Motor neuron (in vitro differentiated cells): ENCODE measurements around the gene SERTM1. TPM values are rescaled to one million over a fixed set of nuclear protein-coding genes. Genes with fewer than 3 reads are reported as not detected.

Source experiments
- ATAC-seq, 8 experiments: fragments of 200-7000 bp; cut with Tn5 transposase; replicated peaks in 6 of 8; 2 replicates each; pipeline ENCODE4 v1.8.0; 2021; ENCODE audit warnings: mild to moderate bottlenecking in 8 of 8, moderate library complexity in 8 of 8
- H3K27ac ChIP-seq, 2 donors: fragments of 250-450 bp; sonication (Bioruptor Pico); 2 replicates each; pipeline ENCODE4 v1.9.0; 2021; ENCODE audit warnings: antibody characterized with exemption in 2 of 2, mild to moderate bottlenecking in 2 of 2, moderate library complexity in 1 of 2
- H3K4me1 ChIP-seq, 2 donors: fragments of 250-450 bp; sonication (Bioruptor Pico); replicated peaks in 1 of 2; 2 replicates each; pipeline ENCODE4 v1.6.1; 2021; ENCODE audit warnings: antibody characterized with exemption in 2 of 2, mild to moderate bottlenecking in 2 of 2, moderate library complexity in 1 of 2
- H3K4me3 ChIP-seq, 5 donors: fragments of 250-450 bp; sonication (Bioruptor Pico); 2 replicates each; pipeline ENCODE4 v1.9.0; 2021; ENCODE audit warnings: antibody characterized with exemption in 5 of 5, mild to moderate bottlenecking in 5 of 5, moderate library complexity in 4 of 5
- WGBS, 10 experiments: fragments of 450-650 bp; shearing (Covaris generic); methylation state at CpG; one replicate each; pipeline ENCODE4 v1.0.0; 2022; 5-methylcytosine and 5-hydroxymethylcytosine counted together
- in situ Hi-C, 9 experiments: fragments of 400-800 bp; cut with MboI; loops; one replicate each; pipeline ENCODE4 v1.15.0; 2021; ENCODE audit warnings: low sequenced_read_pairs in 9 of 9, low pct_unique_long_range_greater_than_20kb in 2 of 9; ENCODE audit not compliant: unreplicated experiment in 9 of 9
- total RNA-seq, 8 experiments: library from RNA; unstranded; fragments of 300-600 nt; gene quantifications; 2 replicates each; pipeline versions ENCODE4 v1.2.3 to v1.2.4, GENCODE V29; 2022

The SERTM1 gene
- total RNA-seq, 8 experiments from 2014 or later = 0.05 to 41.2 (median 0.38) TPM; not detected in 1

DNA sequence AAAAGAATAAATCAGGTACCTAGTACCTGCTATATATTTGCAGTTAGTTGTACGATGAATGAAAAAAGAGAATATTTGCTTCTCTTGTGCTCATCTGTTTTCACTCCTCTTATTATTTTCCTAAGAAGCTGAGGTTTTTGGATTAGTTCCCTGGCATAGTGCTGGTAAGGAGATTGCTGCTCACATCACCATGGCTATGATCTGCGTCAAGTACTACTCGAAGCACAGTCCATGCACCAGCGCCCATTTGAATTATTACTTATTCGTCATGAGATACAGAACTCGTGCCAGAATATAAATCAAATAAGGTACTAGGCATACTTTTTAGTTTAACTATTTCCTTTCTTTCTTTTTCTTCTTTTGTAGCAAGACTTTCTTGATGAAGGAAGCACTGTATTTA is 7.1 kb downstream of the SERTM1 start:
- in situ Hi-C loops = no loop called here
- WGBS, 10 experiments = 6 to 92% (median 77%) methylated on average over 3 to 6 of the region's 6 CpGs
- Histone ChIP-seq H3K27ac (no peak overlapping the region), H3K4me1 (no peaks in the 10 kb centered on the region), H3K4me3 (no peak overlapping the region)
- ATAC-seq = peak in 1 of 8 experiments; percentile 86

GRCh38 chr13:36681894-36682624 is 8.2 kb downstream of the SERTM1 start:
- in situ Hi-C loops = no loop called here
- Histone ChIP-seq H3K4me1 (no peaks in the 10 kb centered on the region), H3K4me3 (no peak overlapping the region), H3K27ac (no peak overlapping the region)
- ATAC-seq = no peak

DNA sequence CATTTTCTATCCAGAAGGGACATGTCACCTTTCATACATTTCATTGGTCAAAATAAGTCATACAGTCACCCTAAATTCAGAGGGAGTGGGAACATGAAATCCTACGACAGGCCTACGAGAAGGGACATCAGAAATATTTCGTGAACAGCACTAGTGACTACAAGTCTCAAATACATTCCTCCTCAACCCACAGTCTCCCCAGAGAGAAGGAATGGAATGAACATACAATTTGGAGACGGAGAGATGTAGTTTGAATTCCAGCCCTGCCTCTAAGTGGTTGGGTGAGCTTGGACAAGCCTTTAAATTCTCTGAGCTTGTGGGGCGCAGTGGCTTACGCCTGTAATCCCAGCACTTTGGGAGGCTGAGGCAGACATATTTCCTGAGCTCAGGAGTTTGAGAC is 9.9 kb downstream of the SERTM1 start:
- in situ Hi-C loops = no loop called here
- Histone ChIP-seq H3K4me1 (no peaks in the 10 kb centered on the region), H3K27ac (no peak overlapping the region), H3K4me3 (no peak overlapping the region)
- no peak for ATAC-seq
- 20 to 100% (median 93%) methylated on average over 1 to 5 of the region's 6 CpGs; no CpG with 5 or more reads in 3 of the 10 experiments for WGBS, 10 experiments

DNA sequence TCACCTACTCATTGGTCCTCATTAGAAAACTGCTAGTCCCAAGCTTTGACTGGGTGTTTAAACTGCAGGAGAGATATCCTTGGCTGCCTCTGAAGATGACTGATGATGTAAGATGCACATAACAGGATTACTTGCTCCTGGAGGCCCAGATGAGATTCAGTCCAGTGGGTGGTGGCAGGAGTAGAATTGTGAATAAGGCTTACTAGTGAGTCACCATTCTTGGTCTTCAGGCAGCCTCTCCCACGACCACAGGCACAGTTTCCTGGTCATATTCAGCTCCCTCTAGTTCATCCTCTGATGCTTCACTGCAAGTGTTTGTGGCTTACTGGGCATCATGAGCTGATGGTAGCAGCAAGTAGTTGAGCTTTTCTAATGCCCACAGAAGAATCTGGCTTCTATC is 12.1 kb downstream of the SERTM1 start:
- Histone ChIP-seq H3K27ac (no peak overlapping the region), H3K4me3 (no peak overlapping the region), H3K4me1 (no peaks in the 10 kb centered on the region)
- peak in 4 of 8 experiments; percentile 15 to 100 (median 90) for ATAC-seq
- in situ Hi-C loops = no loop called here
- 0 to 80% (median 0%) methylated on average over 1 of the region's 1 CpG; no CpG with 5 or more reads in 5 of the 10 experiments for WGBS, 10 experiments

GRCh38 chr13:36696410-36697010 is 22.7 kb downstream of the SERTM1 start:
- in situ Hi-C loops = no loop called here
- WGBS, 10 experiments = 25 to 87% (median 73%) methylated on average over 3 to 9 of the region's 9 CpGs; no CpG with 5 or more reads in 3 of the 10 experiments
- no peak overlapping the region for H3K4me3 ChIP-seq
- ATAC-seq = peak in 3 of 8 experiments; percentile 39 to 91 (median 50)
- peaks cover 2 to 3% of the 10 kb centered on the region in 2 donors for H3K4me1 ChIP-seq
- no peak overlapping the region for H3K27ac ChIP-seq

- 0 to 85% (median 2%) methylated on average over 1 to 4 of the region's 5 CpGs; no CpG with 5 or more reads in 6 of the 10 experiments for WGBS, 10 experiments
- Histone ChIP-seq H3K27ac (no peak overlapping the region), H3K4me3 (no peak overlapping the region), H3K4me1 (peaks cover 2 to 3% of the 10 kb centered on the region in 2 donors)
- ATAC-seq = peak in 3 of 8 experiments; percentile 67 to 96 (median 91)
- in situ Hi-C loops = no loop called here
Observed at GRCh38 chr13:36700170-36700569, 26.4 kb downstream of the SERTM1 start.

DNA sequence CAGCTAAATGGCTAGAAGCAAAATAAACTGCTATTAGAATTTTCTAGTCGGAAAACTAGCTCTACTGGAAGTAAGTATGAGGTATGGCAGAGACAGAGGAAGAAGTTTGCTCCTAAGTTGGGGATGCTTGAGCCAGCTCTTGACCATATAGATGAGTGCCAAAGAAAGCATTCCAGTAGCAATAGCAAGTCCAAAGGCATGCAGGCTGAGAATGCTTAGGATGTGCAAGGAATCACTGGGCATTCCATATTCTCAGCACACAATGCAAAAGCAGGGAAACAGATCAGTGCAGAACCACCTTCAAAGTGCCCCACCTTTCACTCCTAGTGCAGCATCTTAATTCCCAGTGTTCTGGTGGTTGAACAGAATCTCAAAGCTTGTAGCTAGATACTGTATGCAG is 32.9 kb downstream of the SERTM1 start:
- Histone ChIP-seq H3K27ac (no peak overlapping the region), H3K4me1 (no peaks in the 10 kb centered on the region), H3K4me3 (no peak overlapping the region)
- in situ Hi-C loops = no loop called here
- 17 to 89% (median 71%) methylated on average over 1 of the region's 1 CpG; no CpG with 5 or more reads in 2 of the 10 experiments for WGBS, 10 experiments
- peak in 1 of 8 experiments; percentile 8 for ATAC-seq

DNA sequence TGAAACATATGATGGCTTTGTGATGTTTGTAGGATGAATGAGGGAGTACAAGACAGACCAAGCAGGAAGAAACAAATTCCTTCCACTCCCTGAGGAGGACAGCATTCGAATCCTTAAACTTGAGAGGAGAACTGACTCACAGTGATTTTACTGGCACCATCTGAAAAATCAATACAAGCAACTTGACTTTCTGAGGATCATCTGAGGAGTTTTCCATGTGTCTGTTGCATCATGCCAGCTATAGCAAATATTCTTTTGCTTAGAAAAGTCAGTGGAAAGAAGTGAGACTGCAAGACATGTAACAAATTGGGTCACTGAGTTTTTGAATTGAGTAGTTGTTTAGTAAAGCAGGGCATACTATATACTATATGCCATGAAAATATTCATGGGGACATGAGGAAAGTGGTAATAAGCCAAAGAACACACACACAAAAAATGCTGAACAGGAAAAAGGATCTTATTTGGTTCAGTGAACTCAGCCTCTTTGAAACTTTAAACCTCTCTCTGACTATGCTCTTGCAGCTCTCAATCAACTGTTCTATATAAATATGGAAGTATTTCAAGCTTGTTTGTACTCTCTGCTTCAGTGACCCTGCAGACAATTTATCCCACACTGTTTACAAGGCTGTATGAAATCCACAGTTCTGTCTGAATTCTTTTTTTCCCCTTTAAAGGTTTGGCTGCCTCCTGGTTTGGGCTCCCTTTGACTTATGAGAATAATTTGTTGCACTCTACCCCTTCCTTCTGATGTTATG is 35.5 kb downstream of the SERTM1 start:
- 0 to 100% (median 71%) methylated on average over 1 of the region's 1 CpG; no CpG with 5 or more reads in 4 of the 10 experiments for WGBS, 10 experiments
- peak in 1 of 8 experiments; percentile 10 for ATAC-seq
- H3K4me1 ChIP-seq = no peaks in the 10 kb centered on the region
- in situ Hi-C loops = no loop called here
- H3K4me3 ChIP-seq = no peak overlapping the region
- H3K27ac ChIP-seq = no peak overlapping the region

- ATAC-seq = no peak
- Histone ChIP-seq H3K4me3 (no peak overlapping the region), H3K4me1 (no peaks in the 10 kb centered on the region), H3K27ac (no peak overlapping the region)
- 71 to 100% (median 92%) methylated on average over 1 to 3 of the region's 4 CpGs; no CpG with 5 or more reads in 2 of the 10 experiments for WGBS, 10 experiments
- in situ Hi-C loops = no loop called here
Observed at GRCh38 chr13:36710396-36710795, 36.6 kb downstream of the SERTM1 start.

- H3K4me1 ChIP-seq = no peaks in the 10 kb centered on the region
- no peak overlapping the region for H3K27ac ChIP-seq
- WGBS, 10 experiments = 25 to 96% (median 84%) methylated on average over 1 to 3 of the region's 3 CpGs; no CpG with 5 or more reads in 4 of the 10 experiments
- H3K4me3 ChIP-seq = no peak overlapping the region
- in situ Hi-C loops = no loop called here
- ATAC-seq = no peak
Observed at GRCh38 chr13:36712290-36712689, 38.5 kb downstream of the SERTM1 start.

GRCh38 chr13:36712770-36713169 is 39.0 kb downstream of the SERTM1 start:
- Histone ChIP-seq H3K27ac (no peak overlapping the region), H3K4me1 (no peaks in the 10 kb centered on the region), H3K4me3 (no peak overlapping the region)
- ATAC-seq = peak; percentile 26 to 95 (median 84)
- in situ Hi-C loops = no loop called here
- WGBS, 10 experiments = 0 to 100% (median 58%) methylated on average over 1 to 5 of the region's 5 CpGs; no CpG with 5 or more reads in 1 of the 10 experiments

DNA sequence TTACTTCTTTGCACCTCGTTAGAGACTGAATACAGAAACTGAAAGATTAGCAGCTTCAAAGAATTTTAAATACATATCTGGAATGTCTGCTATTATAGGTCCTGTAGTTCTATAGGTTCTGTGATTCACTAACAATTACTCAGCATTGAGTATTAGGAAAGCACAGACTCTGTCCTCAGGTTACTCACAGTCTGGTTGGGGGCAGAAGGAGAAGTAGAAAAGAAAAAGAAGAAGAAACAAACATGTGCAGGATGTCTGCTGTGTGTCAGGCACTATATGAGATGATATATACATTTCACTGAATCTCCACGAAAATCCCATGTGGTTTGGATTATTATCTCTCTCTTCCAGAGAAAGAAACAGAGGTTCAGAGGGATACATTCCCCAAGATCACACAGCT is 40.1 kb downstream of the SERTM1 start:
- Histone ChIP-seq H3K4me3 (no peak overlapping the region), H3K27ac (no peak overlapping the region), H3K4me1 (no peaks in the 10 kb centered on the region)
- 0 to 100% (median 81%) methylated on average over 1 of the region's 2 CpGs; no CpG with 5 or more reads in 4 of the 10 experiments for WGBS, 10 experiments
- in situ Hi-C loops = no loop called here
- ATAC-seq = no peak

DNA sequence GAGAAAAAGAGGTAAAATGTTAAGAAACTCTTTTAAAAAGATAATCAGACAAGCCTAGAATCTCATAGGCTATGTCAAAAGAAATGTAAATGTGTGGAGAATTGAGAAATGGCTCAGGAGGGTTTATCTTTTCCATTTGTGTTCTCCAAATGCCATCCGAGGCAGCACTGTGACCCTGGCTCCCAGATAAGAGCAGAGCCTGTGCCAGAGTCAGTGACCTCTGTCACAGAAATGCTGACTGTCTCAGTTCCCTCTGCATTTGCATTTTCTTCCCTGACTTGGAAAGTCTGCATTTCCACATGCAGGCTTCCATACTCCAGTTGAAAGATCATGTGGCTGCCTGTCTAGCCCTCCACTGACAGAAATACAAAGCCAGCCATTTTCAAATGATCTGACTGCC is 42.0 kb downstream of the SERTM1 start:
- 25 to 78% (median 40%) methylated on average over 1 of the region's 1 CpG; no CpG with 5 or more reads in 3 of the 10 experiments for WGBS, 10 experiments
- Histone ChIP-seq H3K4me1 (no peaks in the 10 kb centered on the region), H3K27ac (no peak overlapping the region), H3K4me3 (no peak overlapping the region)
- in situ Hi-C loops = no loop called here
- peak in 4 of 8 experiments; percentile 6 to 22 (median 20) for ATAC-seq
